Ovary (tissue), 9 donors: ENCODE measurements around the gene MRO. TPM values are rescaled to one million over a fixed set of nuclear protein-coding genes. Genes with fewer than 3 reads are reported as not detected.
A peak's percentile ranks its signal among the peaks of the same experiment; 100 is the strongest.

Experiments used
- DNase-seq, 5 donors: peaks; one replicate each; pipeline ENCODE4 v3.0.0-alpha.2; 2019 to 2020
- H3K27ac ChIP-seq, 2 donors: fragments of 200-600 bp; one replicate each; pipeline versions ENCODE4 v1.5.1 to v1.8.0; 2019 to 2022
- H3K27me3 ChIP-seq: fragments of 200-600 bp; one replicate; pipeline ENCODE4 v1.8.0; 2022
- H3K36me3 ChIP-seq: fragments of 200-600 bp; sonication (generic); one replicate; pipeline ENCODE4 v1.5.1; 2019
- H3K4me1 ChIP-seq: one replicate; pipeline ENCODE4 v1.8.1; 2013; ENCODE audit warnings: mild to moderate bottlenecking, moderate library complexity; ENCODE audit not compliant: insufficient read depth
- H3K4me3 ChIP-seq: fragments of 200-600 bp; sonication (generic); one replicate; pipeline ENCODE4 v1.5.1; 2017
- H3K9me3 ChIP-seq, 2 donors: fragments of 200-600 bp in 1 of 2; sonication (generic) in 1 of 2; one replicate each; pipeline versions ENCODE4 v1.5.1 to v1.8.1; 2013 to 2019; ENCODE audit warnings: mild to moderate bottlenecking in 1 of 2, moderate library complexity in 1 of 2
- EP300 ChIP-seq: sonication (generic); formaldehyde crosslinking; IDR thresholded peaks from one replicate; pipeline ENCODE4 v1.6.1; 2017; ENCODE audit warnings: antibody characterized with exemption
- POLR2A ChIP-seq: fragments of 450-650 bp; IDR thresholded peaks from one replicate; pipeline ENCODE4 v1.6.1; 2017; ENCODE audit warnings: antibody characterized with exemption, mild to moderate bottlenecking, moderate library complexity
- WGBS, 3 donors: extraction: QIAGEN DNeasy Blood & Tissue Kit in 1 of 3; methylation state at CpG; one replicate each; pipeline versions ENCODE4 v1.1.5 to v1.1.7; 2013 to 2017; 5-methylcytosine and 5-hydroxymethylcytosine counted together
- intact Hi-C, 4 donors: fragments of 100-400 bp; cut with DNase I; formaldehyde crosslinking; loops; one replicate each; pipeline versions ENCODE4 v1.11.0 to v1.15.1; 2022 to 2023
- polyA plus RNA-seq, 2 donors: library from polyadenylated mRNA; stranded (reverse); fragments of 200-250 nt in 1 of 2; fragments of 350-450 nt in 1 of 2; fragmentation: Illumina TruSeq in 1 of 2; extraction: RNeasy Lipid Tissue Mini Kit (QIAGEN cat#74804) in 1 of 2; gene quantifications; one replicate each; pipeline ENCODE4 v1.2.3, GENCODE V29; 2013 to 2014
- total RNA-seq, 7 donors: library from RNA; depleted of rRNA in 2 of 7; stranded (reverse); fragments of >200 nt in 2 of 7; fragmentation: NEBNext Ultra II Directional in 3 of 7; extraction: Animal tissue kit (Norgen Biotek cat#: 25700) in 3 of 7; gene quantifications; one replicate each; pipeline versions ENCODE4 v1.1.0 to v1.2.4, GENCODE V29; 2016 to 2023
- TF ChIP-seq, protein P1 (sequence below), 3 donors: fragments of 450-650 bp in 2 of 3; fragments of 200-600 bp in 1 of 3; IDR thresholded peaks; one replicate each; pipeline versions ENCODE4 v1.5.1 to v1.8.0; 2016 to 2022; ENCODE audit warnings: antibody characterized with exemption in 3 of 3, mild to moderate bottlenecking in 1 of 3
- donor health status: DM: no; HTN: no; CAD: no; lungs with moderate emphysema.
- donor health status: DM: no; HTN: no; CAD: no.
- donor health status: Bipolar disorder and iron deficiency.
- donor health status: DM: yes; HTN: yes; CAD: no.
- donor health status: DM: no; HTN: no; CAD: no.
- donor health status: DM: yes; HTN: yes; CAD: no.

Gene MRO
- total and polyA plus RNA-seq, 9 donors: 0.73 to 238 (median 3.2) TPM

DNA sequence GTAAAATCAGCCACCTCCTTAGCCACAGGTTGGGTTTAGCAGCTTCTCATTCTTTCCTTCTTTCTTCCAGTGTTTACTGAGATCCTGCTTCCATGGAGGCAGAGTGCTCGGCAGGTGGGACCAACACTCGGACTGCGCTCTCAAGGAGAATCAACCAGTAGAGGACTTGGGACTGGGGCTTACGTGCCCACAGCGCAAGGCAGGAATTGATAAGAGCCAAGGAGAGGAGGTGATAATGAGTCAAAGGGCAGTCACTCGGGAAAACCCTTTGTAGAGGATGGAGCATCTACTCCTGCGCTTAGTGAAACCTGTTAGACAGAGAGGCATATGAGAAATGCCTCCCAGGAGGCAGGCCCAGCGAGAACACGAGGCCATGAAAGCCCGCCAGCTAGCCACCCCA is 2.9 kb upstream of the MRO start:
- Histone ChIP-seq H3K4me3 (no peak overlapping the region), H3K27ac (no peak overlapping the region), H3K4me1 (peaks cover 3% of the 10 kb centered on the region), H3K27me3 (no peaks in the 10 kb centered on the region), H3K36me3 (no peaks in the 10 kb centered on the region), H3K9me3 (no peaks in the 10 kb centered on the region)
- 84 to 95% (median 95%) methylated on average over 10 of the region's 10 CpGs for WGBS, 3 donors
- TF ChIP-seq EP300: no peak
- no peak for TF ChIP-seq POLR2A
- TF ChIP-seq, protein P1, sequence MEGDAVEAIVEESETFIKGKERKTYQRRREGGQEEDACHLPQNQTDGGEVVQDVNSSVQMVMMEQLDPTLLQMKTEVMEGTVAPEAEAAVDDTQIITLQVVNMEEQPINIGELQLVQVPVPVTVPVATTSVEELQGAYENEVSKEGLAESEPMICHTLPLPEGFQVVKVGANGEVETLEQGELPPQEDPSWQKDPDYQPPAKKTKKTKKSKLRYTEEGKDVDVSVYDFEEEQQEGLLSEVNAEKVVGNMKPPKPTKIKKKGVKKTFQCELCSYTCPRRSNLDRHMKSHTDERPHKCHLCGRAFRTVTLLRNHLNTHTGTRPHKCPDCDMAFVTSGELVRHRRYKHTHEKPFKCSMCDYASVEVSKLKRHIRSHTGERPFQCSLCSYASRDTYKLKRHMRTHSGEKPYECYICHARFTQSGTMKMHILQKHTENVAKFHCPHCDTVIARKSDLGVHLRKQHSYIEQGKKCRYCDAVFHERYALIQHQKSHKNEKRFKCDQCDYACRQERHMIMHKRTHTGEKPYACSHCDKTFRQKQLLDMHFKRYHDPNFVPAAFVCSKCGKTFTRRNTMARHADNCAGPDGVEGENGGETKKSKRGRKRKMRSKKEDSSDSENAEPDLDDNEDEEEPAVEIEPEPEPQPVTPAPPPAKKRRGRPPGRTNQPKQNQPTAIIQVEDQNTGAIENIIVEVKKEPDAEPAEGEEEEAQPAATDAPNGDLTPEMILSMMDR (IDR thresholded peaks at IDR 0.05): no peak
- intact Hi-C loops: no loop called here
- DNase-seq: no peak

GRCh38 chr18:50820901-50821520 is 1.2 kb upstream of the MRO start:
- no peak for DNase-seq
- Histone ChIP-seq H3K36me3 (no peaks in the 10 kb centered on the region), H3K27me3 (no peaks in the 10 kb centered on the region), H3K4me3 (no peak overlapping the region), H3K27ac (no peak overlapping the region), H3K4me1 (peaks cover 5% of the 10 kb centered on the region), H3K9me3 (no peaks in the 10 kb centered on the region)
- whole genome bisulfite sequencing, 3 donors: 68 to 76% (median 72%) methylated on average over 5 of the region's 5 CpGs
- intact Hi-C loops: no loop called here
- TF ChIP-seq POLR2A (no peak), EP300 (no peak)
- TF ChIP-seq, protein P1 (IDR thresholded peaks at IDR 0.05): no peak

- no peaks in the 10 kb centered on the region for H3K36me3 ChIP-seq
- 14 to 17% (median 15%) methylated on average over 16 of the region's 16 CpGs for WGBS, 3 donors
- H3K27ac ChIP-seq: peak overlapping the region in 1 of 2 donors; percentile 26
- H3K9me3 ChIP-seq: no peaks in the 10 kb centered on the region
- TF ChIP-seq, protein P1 (IDR thresholded peaks at IDR 0.05): no peak
- TF ChIP-seq POLR2A (no peak), EP300 (no peak)
- intact Hi-C loops: no loop called here
- peak overlapping the region; percentile 8 for H3K4me3 ChIP-seq
- DNase-seq: peak; percentile 26 to 51 (median 27)
- no peaks in the 10 kb centered on the region for H3K27me3 ChIP-seq
- peaks cover 5% of the 10 kb centered on the region for H3K4me1 ChIP-seq
Observed at GRCh38 chr18:50819027-50819727, 639 bp downstream of the MRO start.

- TF ChIP-seq EP300 (no peak), POLR2A (no peak)
- TF ChIP-seq, protein P1 (IDR thresholded peaks at IDR 0.05): no peak
- Histone ChIP-seq H3K4me1 (peaks cover 5% of the 10 kb centered on the region), H3K36me3 (no peaks in the 10 kb centered on the region), H3K27ac (peak overlapping the region in 1 of 2 donors; percentile 17), H3K4me3 (no peak overlapping the region), H3K9me3 (no peaks in the 10 kb centered on the region), H3K27me3 (no peaks in the 10 kb centered on the region)
- 40 to 53% (median 41%) methylated on average over 7 of the region's 7 CpGs for WGBS, 3 donors
- intact Hi-C loops: no loop called here
- no peak for DNase-seq
Observed at GRCh38 chr18:50816419-50817166, 3.2 kb downstream of the MRO start.
